ENCODE data around the gene ZNF536. TPM values are rescaled to one million over a fixed set of nuclear protein-coding genes. Genes with fewer than 3 reads are reported as not detected.

Gene ZNF536
- total RNA-seq, 1 experiment from 2014 or later = 15.2 TPM

GRCh38 chr19:30566681-30567420 is 194.7 kb downstream of the ZNF536 start:
- Histone ChIP-seq H3K27ac (peak overlapping the region; percentile 23), H3K4me3 (no peak overlapping the region; the same call in 1 of the 2 replicates), H3K36me3 (no peaks in the 10 kb centered on the region), H3K27me3 (no peaks in the 10 kb centered on the region), H3K9me3 (replicated peaks) (no peaks in the 10 kb centered on the region), H3K4me1 (peaks cover 44% of the 10 kb centered on the region)
- DNase-seq = peak in 1 of 2 experiments; percentile 24

- H3K27me3 ChIP-seq = no peaks in the 10 kb centered on the region
- peak overlapping the region; percentile 25 for H3K4me3 ChIP-seq
- no peaks in the 10 kb centered on the region for H3K36me3 ChIP-seq
- H3K9me3 ChIP-seq (replicated peaks) = no peaks in the 10 kb centered on the region
- peak overlapping the region; percentile 23 for H3K27ac ChIP-seq
- peak; percentile 80 to 86 for DNase-seq
- H3K4me1 ChIP-seq = peaks cover 44% of the 10 kb centered on the region
Observed at GRCh38 chr19:30567536-30568232, 195.5 kb downstream of the ZNF536 start.

GRCh38 chr19:30570194-30570593 is 198.0 kb downstream of the ZNF536 start:
- H3K27ac ChIP-seq = no peak overlapping the region
- no peak for DNase-seq
- peaks cover 32% of the 10 kb centered on the region for H3K4me1 ChIP-seq
- H3K27me3 ChIP-seq = no peaks in the 10 kb centered on the region
- H3K9me3 ChIP-seq (replicated peaks) = no peaks in the 10 kb centered on the region
- H3K36me3 ChIP-seq = no peaks in the 10 kb centered on the region
- H3K4me3 ChIP-seq = no peak overlapping the region

- Histone ChIP-seq H3K4me1 (peaks cover 3% of the 10 kb centered on the region), H3K27ac (no peak overlapping the region), H3K27me3 (no peaks in the 10 kb centered on the region), H3K36me3 (no peaks in the 10 kb centered on the region), H3K9me3 (replicated peaks) (no peaks in the 10 kb centered on the region), H3K4me3 (no peak overlapping the region)
- no peak for DNase-seq
Observed at GRCh38 chr19:30577551-30578105, 205.4 kb downstream of the ZNF536 start.

- Histone ChIP-seq H3K27me3 (no peaks in the 10 kb centered on the region), H3K9me3 (replicated peaks) (no peaks in the 10 kb centered on the region), H3K4me3 (no peak overlapping the region), H3K27ac (no peak overlapping the region), H3K36me3 (no peaks in the 10 kb centered on the region), H3K4me1 (peaks cover 9% of the 10 kb centered on the region)
- DNase-seq = no peak
Observed at GRCh38 chr19:30579419-30579818, 207.2 kb downstream of the ZNF536 start.

GRCh38 chr19:30580673-30581072 is 208.5 kb downstream of the ZNF536 start:
- no peak for DNase-seq
- H3K4me3 ChIP-seq = no peak overlapping the region
- H3K4me1 ChIP-seq = peaks cover 10% of the 10 kb centered on the region
- no peaks in the 10 kb centered on the region for H3K9me3 ChIP-seq (replicated peaks)
- H3K27me3 ChIP-seq = no peaks in the 10 kb centered on the region
- H3K36me3 ChIP-seq = no peaks in the 10 kb centered on the region
- no peak overlapping the region for H3K27ac ChIP-seq

GRCh38 chr19:30584090-30584489 is 211.9 kb downstream of the ZNF536 start:
- peak; percentile 61 to 71 for DNase-seq
- H3K36me3 ChIP-seq = no peaks in the 10 kb centered on the region
- H3K27me3 ChIP-seq = no peaks in the 10 kb centered on the region
- no peak overlapping the region for H3K4me3 ChIP-seq
- H3K9me3 ChIP-seq (replicated peaks) = no peaks in the 10 kb centered on the region
- H3K27ac ChIP-seq = no peak overlapping the region
- H3K4me1 ChIP-seq = peaks cover 7% of the 10 kb centered on the region; the same call in 1 of the 2 replicates

GRCh38 chr19:30587869-30588268 is 215.7 kb downstream of the ZNF536 start:
- Histone ChIP-seq H3K27me3 (no peaks in the 10 kb centered on the region), H3K4me1 (peaks cover 7% of the 10 kb centered on the region; the same call in 1 of the 2 replicates), H3K9me3 (replicated peaks) (no peaks in the 10 kb centered on the region), H3K27ac (no peak overlapping the region), H3K4me3 (no peak overlapping the region), H3K36me3 (no peaks in the 10 kb centered on the region)
- peak in 1 of 2 experiments; percentile 45 for DNase-seq

- H3K9me3 ChIP-seq (replicated peaks) = no peaks in the 10 kb centered on the region
- H3K27me3 ChIP-seq = no peaks in the 10 kb centered on the region
Observed at GRCh38 chr19:30590596-30591229, 218.5 kb downstream of the ZNF536 start.

GRCh38 chr19:30593356-30593755 is 221.2 kb downstream of the ZNF536 start:
- Histone ChIP-seq H3K4me1 (no peaks in the 10 kb centered on the region), H3K27ac (no peak overlapping the region), H3K9me3 (replicated peaks) (no peaks in the 10 kb centered on the region), H3K27me3 (no peaks in the 10 kb centered on the region), H3K4me3 (no peak overlapping the region), H3K36me3 (no peaks in the 10 kb centered on the region)
- no peak for DNase-seq

More at GRCh38 chr19:30590596-30591229, 218.5 kb downstream of the ZNF536 start:
- H3K4me1 ChIP-seq = no peaks in the 10 kb centered on the region
- H3K36me3 ChIP-seq = no peaks in the 10 kb centered on the region
- no peak for DNase-seq
- H3K4me3 ChIP-seq = no peak overlapping the region
- H3K27ac ChIP-seq = no peak overlapping the region

- H3K4me3 ChIP-seq = no peak overlapping the region
- no peaks in the 10 kb centered on the region for H3K27me3 ChIP-seq
- H3K9me3 ChIP-seq (replicated peaks) = no peaks in the 10 kb centered on the region
- H3K27ac ChIP-seq = no peak overlapping the region
- no peak for DNase-seq
- H3K4me1 ChIP-seq = no peaks in the 10 kb centered on the region
- no peaks in the 10 kb centered on the region for H3K36me3 ChIP-seq
Observed at GRCh38 chr19:30593975-30594745, 222.0 kb downstream of the ZNF536 start.

- H3K27me3 ChIP-seq = no peaks in the 10 kb centered on the region
- no peaks in the 10 kb centered on the region for H3K4me1 ChIP-seq
- no peaks in the 10 kb centered on the region for H3K9me3 ChIP-seq (replicated peaks)
- no peak overlapping the region for H3K27ac ChIP-seq
- no peak for DNase-seq
- H3K36me3 ChIP-seq = no peaks in the 10 kb centered on the region
- H3K4me3 ChIP-seq = no peak overlapping the region
Observed at GRCh38 chr19:30596268-30596667, 224.1 kb downstream of the ZNF536 start.

GRCh38 chr19:30596813-30597399 is 224.7 kb downstream of the ZNF536 start:
- Histone ChIP-seq H3K36me3 (no peaks in the 10 kb centered on the region), H3K27ac (no peak overlapping the region), H3K9me3 (replicated peaks) (no peaks in the 10 kb centered on the region), H3K4me3 (no peak overlapping the region), H3K27me3 (no peaks in the 10 kb centered on the region), H3K4me1 (no peaks in the 10 kb centered on the region)
- DNase-seq = no peak

- DNase-seq = no peak
- no peaks in the 10 kb centered on the region for H3K27me3 ChIP-seq
- H3K36me3 ChIP-seq = no peaks in the 10 kb centered on the region
- no peak overlapping the region for H3K27ac ChIP-seq
- H3K9me3 ChIP-seq (replicated peaks) = no peaks in the 10 kb centered on the region
- H3K4me3 ChIP-seq = no peak overlapping the region
- H3K4me1 ChIP-seq = no peaks in the 10 kb centered on the region
Observed at GRCh38 chr19:30598688-30599087, 226.5 kb downstream of the ZNF536 start.

Measured in SJCRH30 (cell line).